ENCODE results near the gene ATP5F1E. TPM values are rescaled to one million over a fixed set of nuclear protein-coding genes. Genes with fewer than 3 reads are reported as not detected.
"Not testable (repeated sequence)": the region's sequence is repeated elsewhere in the genome, so short reads cannot be mapped to it uniquely, and the experiment has no call there.

Gene ATP5F1E
- total RNA-seq, 1 experiment from 2014 or later, result 50.5 TPM

GRCh38 chr20:58990651-58991445 lies 41.3 kb downstream of the ATP5F1E start:
- DNase-seq (ENCODE audit: low spot score), result no peak

- no peak for DNase-seq (ENCODE audit: low spot score)
These were observed 42.9 kb downstream of the ATP5F1E start for GRCh38 chr20:58989196-58989595.

GRCh38 chr20:58988565-58988882 lies 43.6 kb downstream of the ATP5F1E start:
- no peak for DNase-seq (ENCODE audit: low spot score)

DNA sequence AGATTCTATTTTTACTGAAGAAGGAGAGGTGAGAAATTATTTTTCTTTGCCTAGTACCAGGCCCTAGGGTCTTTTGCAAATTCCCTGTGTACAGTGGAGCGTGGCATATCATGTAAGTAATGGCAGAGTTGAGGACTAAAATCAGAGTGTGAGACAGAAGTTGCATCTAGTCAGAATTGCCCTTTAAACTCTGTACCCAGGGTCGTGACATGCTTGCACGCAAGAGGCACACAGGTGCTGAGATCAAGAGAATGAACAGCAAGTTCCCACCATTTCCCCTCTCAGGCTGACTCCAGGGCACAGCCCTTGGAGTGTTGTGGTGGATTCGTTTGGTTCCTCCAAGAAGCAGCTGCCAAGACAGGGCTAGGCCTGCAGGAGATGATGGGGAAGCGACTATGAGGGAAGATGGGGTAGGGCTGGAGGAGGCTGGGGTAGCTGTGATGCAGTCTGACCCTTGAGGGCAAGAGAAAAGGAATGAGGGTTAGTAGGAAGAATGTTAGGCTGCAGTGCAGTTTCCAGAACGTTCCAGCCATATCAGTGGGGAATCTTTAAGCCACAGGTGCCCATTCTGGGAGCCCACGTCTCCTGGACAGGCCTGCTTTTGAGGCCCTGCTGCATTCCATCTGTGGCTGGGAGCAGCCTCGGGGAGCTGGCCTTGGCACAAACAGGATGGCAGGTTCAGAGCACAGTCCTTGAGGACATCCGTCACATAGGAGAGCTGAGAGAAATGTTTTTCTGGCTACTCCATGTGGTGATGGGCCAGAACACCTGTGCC lies 44.2 kb downstream of the ATP5F1E start:
- no peak for DNase-seq (ENCODE audit: low spot score)

- DNase-seq (ENCODE audit: low spot score), result no peak
These were observed 45.1 kb downstream of the ATP5F1E start for GRCh38 chr20:58986968-58987517.

GRCh38 chr20:58986286-58986967 lies 45.7 kb downstream of the ATP5F1E start:
- DNase-seq (ENCODE audit: low spot score), result no peak

DNA sequence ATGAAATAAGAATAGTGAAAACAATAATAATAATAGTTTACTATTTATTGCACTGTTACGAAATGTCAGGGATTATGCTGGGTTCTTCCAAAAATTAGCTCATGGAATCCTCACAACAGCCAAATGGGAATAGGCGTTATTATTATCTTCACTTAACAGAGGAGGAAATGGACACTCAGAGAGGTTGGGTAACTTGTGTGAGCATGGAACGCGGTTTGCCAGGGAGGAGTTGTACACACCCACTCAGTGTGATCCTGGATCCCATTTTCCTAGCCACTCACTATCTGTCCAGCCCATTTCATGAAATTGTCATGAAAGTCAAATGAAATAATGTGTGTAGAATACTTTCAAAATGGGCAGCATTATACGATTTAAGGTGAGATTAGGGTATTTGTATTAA lies 46.5 kb downstream of the ATP5F1E start:
- DNase-seq (ENCODE audit: low spot score), result no peak

GRCh38 chr20:58984691-58985090 lies 47.4 kb downstream of the ATP5F1E start:
- DNase-seq (ENCODE audit: low spot score), result no peak

GRCh38 chr20:58983115-58983468 lies 49.0 kb downstream of the ATP5F1E start:
- DNase-seq (ENCODE audit: low spot score), result not testable (repeated sequence)

GRCh38 chr20:58982406-58983114 lies 49.6 kb downstream of the ATP5F1E start:
- no peak for DNase-seq (ENCODE audit: low spot score)

GRCh38 chr20:58981628-58982364 lies 50.3 kb downstream of the ATP5F1E start:
- DNase-seq (ENCODE audit: low spot score), result peak; percentile 2

GRCh38 chr20:58980711-58981627 lies 51.2 kb downstream of the ATP5F1E start, which contains the start of gene NELFCD:
NELFCD (plus strand) TSS chr20:58981256; CDS start chr20:58981310, 54 bp downstream.
- peak; percentile 60 for DNase-seq (ENCODE audit: low spot score)

GRCh38 chr20:58978351-58979190 lies 53.6 kb downstream of the ATP5F1E start:
- DNase-seq (ENCODE audit: low spot score), result no peak

GRCh38 chr20:58976061-58976730 lies 55.9 kb downstream of the ATP5F1E start:
- peak; percentile 7 for DNase-seq (ENCODE audit: low spot score)
